Lower leg skin (tissue), 3 donors: ENCODE results near the gene ULK2.

ENCODE experiments used
- CTCF ChIP-seq, 3 donors: fragments of 450-650 bp; IDR thresholded peaks; one replicate each; pipeline ENCODE4 v1.5.1; 2016; ENCODE audit warnings: antibody characterized with exemption in 3 of 3, mild to moderate bottlenecking in 3 of 3, moderate library complexity in 2 of 3
- POLR2A ChIP-seq, 2 donors: fragments of 450-650 bp; IDR thresholded peaks; one replicate each; pipeline ENCODE4 v1.6.1; 2016 to 2017; ENCODE audit warnings: antibody characterized with exemption in 2 of 2, mild to moderate bottlenecking in 1 of 2, moderate library complexity in 1 of 2

GRCh38 chr17:19757536-19758180, 110.1 kb downstream of the ULK2 start:
- TF ChIP-seq CTCF (IDR thresholded peaks at IDR 0.05) (no peak), POLR2A (IDR thresholded peaks at IDR 0.05) (no peak)
